Fibroblast of lung (primary cell): Measurements from ENCODE around the gene OR1L6.

Experiments used
- CTCF ChIP-seq, 2 donors: IDR thresholded peaks in 1 of 2; conservative IDR thresholded peaks in 1 of 2; 1 replicate in 1 of 2; 2 replicates in 1 of 2; pipeline ENCODE4 v1.5.1; 2011 to 2012; ENCODE audit warnings: low read length in 2 of 2, control low read depth in 1 of 2, inconsistent platforms in 1 of 2, low read depth in 1 of 2, mild to moderate bottlenecking in 1 of 2
- EZH2 ChIP-seq: IDR thresholded peaks from 2 replicates; pipeline ENCODE4 v1.5.1; 2012; ENCODE audit warnings: low read length, control low read depth, mild to moderate bottlenecking; ENCODE audit errors: missing control alignments

GRCh38 chr9:122777052-122777451 is 34.9 kb downstream of the OR1L6 start:
- TF ChIP-seq CTCF (conservative IDR thresholded peaks at IDR 0.05 in 1 of 2, IDR thresholded peaks at IDR 0.05 in 1 of 2; ENCODE audit: low read depth in 1 of 2, low read length in 2 of 2) (no peak), EZH2 (no peak)
